Pancreas (tissue), 10 donors: Measurements from ENCODE around the gene MS4A8. TPM values are rescaled to one million over a fixed set of nuclear protein-coding genes. Genes with fewer than 3 reads are reported as not detected.
A peak's percentile ranks its signal among the peaks of the same experiment; 100 is the strongest.
"Not testable (repeated sequence)": the region's sequence is repeated elsewhere in the genome, so short reads cannot be mapped to it uniquely, and the experiment has no call there.

ENCODE experiments used
- ATAC-seq, 4 donors: fragments of 200-7000 bp; cut with Tn5 transposase; one replicate each; pipeline versions ENCODE4 v1.8.0 to v1.9.1; 2020; ENCODE audit warnings: mild to moderate bottlenecking in 4 of 4, moderate library complexity in 4 of 4
- DNase-seq, 6 donors: peaks; one replicate each; pipeline ENCODE4 v3.0.0-alpha.2; 2020
- FAIRE-seq: peaks from 2 replicates; lab custom pipeline; 2012; peaks lifted over from hg19 to GRCh38; lab: Jason Lieb, UNC
- H3K27ac ChIP-seq, 4 donors: fragments of 200-600 bp; sonication (generic); 1 replicate in 3 of 4; 2 replicates in 1 of 4; pipeline versions ENCODE4 v1.5.0 to v1.8.0; 2020
- H3K27me3 ChIP-seq, 4 donors: fragments of 200-600 bp; one replicate each; pipeline ENCODE4 v1.8.0; 2021
- H3K36me3 ChIP-seq, 3 donors: fragments of 200-600 bp; sonication (generic) in 1 of 3; one replicate each; pipeline versions ENCODE4 v1.5.0 to v1.8.0; 2020 to 2021
- H3K4me1 ChIP-seq, 3 donors: fragments of 200-600 bp; one replicate each; pipeline ENCODE4 v1.8.0; 2021
- H3K4me3 ChIP-seq, 4 donors: fragments of 200-600 bp; sonication (generic) in 2 of 4; one replicate each; pipeline versions ENCODE4 v1.5.0 to v1.8.0; 2020 to 2021
- H3K9me3 ChIP-seq, 4 donors: fragments of 200-600 bp; one replicate each; pipeline ENCODE4 v1.8.0; 2021
- CTCF ChIP-seq, 4 donors: fragments of 200-600 bp; sonication (generic) in 3 of 4; IDR thresholded peaks; one replicate each; pipeline versions ENCODE4 v1.5.0 to v1.8.0; 2021; ENCODE audit warnings: antibody characterized with exemption in 4 of 4
- WGBS, 2 donors: extraction: QIAGEN DNeasy Blood & Tissue Kit; methylation state at CpG; one replicate each; pipeline ENCODE4 v1.1.7; 2013; 5-methylcytosine and 5-hydroxymethylcytosine counted together
- intact Hi-C, 3 donors: fragments of 100-400 bp; cut with DNase I; formaldehyde crosslinking; loops; one replicate each; pipeline versions ENCODE4 v1.11.1 to v1.14.2; 2022
- polyA plus RNA-seq, 2 donors: library from polyadenylated mRNA; stranded (reverse); fragments of 200-250 nt; gene quantifications; one replicate each; pipeline ENCODE4 v1.2.3, GENCODE V29; 2013
- total RNA-seq, 6 donors: library from RNA; stranded (reverse); fragmentation: NEBNext Ultra II Directional in 4 of 6; extraction: Animal tissue kit (Norgen Biotek cat#: 25700) in 4 of 6; gene quantifications; one replicate each; pipeline versions ENCODE4 v1.2.1 to v1.2.4, GENCODE V29; 2021 to 2023
- donor health status: healthy with polysubstance abuse.
- donor health status: DM: no; HTN: no; CAD: no; lungs with moderate emphysema.
- donor health status: DM: no; HTN: no; CAD: no.
- donor health status: control.
- donor health status: control.
- donor health status: Bipolar disorder and iron deficiency.
- donor health status: DM: yes; HTN: yes; CAD: no.
- donor health status: DM: no; HTN: no; CAD: no.
- donor health status: DM: no; HTN: no; CAD: no.
- donor health status: DM: yes; HTN: yes; CAD: no.

The MS4A8 gene
- total and polyA plus RNA-seq, 8 donors = 0.56 to 4.2 (median 1.7) TPM

- H3K4me1 ChIP-seq = peaks cover 0 to 5% (median 3%) of the 10 kb centered on the region in 3 donors
- ATAC-seq = peak; percentile 77 to 91 (median 86)
- WGBS, 2 donors = 39 to 43% methylated on average over 14 of the region's 14 CpGs
- intact Hi-C loops = loop anchor here in 1 of 3 donors (10.0 kb wide), 1 partner anchor 52 kb away; no protein-coding TSS in a partner anchor
- no peaks in the 10 kb centered on the region for H3K9me3 ChIP-seq
- H3K27ac ChIP-seq = no peak within 1 kb of the TSS
- H3K27me3 ChIP-seq = no peaks in the 10 kb centered on the region
- no peak for FAIRE-seq
- no peak within 1 kb of the TSS for H3K4me3 ChIP-seq
- peak in 2 of 6 donors; percentile 22 to 46 for DNase-seq
- TF ChIP-seq CTCF (IDR thresholded peaks at IDR 0.05) = peak; percentile 23 to 51 (median 34)
- H3K36me3 ChIP-seq = no peaks in the 10 kb centered on the region
Observed at GRCh38 chr11:60756307-60757032, 57.1 kb downstream of the MS4A8 start, which contains the start of gene MS4A15. TSS of gene MS4A15 (plus strand) at chr11:60756867. CDS start at chr11:60763734, 6,867 bp downstream.

- no peaks in the 10 kb centered on the region for H3K27me3 ChIP-seq
- intact Hi-C loops = loop anchor here in 1 of 3 donors (10.0 kb wide), 1 partner anchor 53 kb away; no protein-coding TSS in a partner anchor
- FAIRE-seq (no peak), ATAC-seq (no peak), DNase-seq (no peak)
- WGBS, 2 donors = 72 to 84% methylated on average over 19 of the region's 19 CpGs
- H3K27ac ChIP-seq = no peak overlapping the region
- TF ChIP-seq CTCF (IDR thresholded peaks at IDR 0.05) = no peak
- H3K4me1 ChIP-seq = peaks cover 0 to 9% (median 3%) of the 10 kb centered on the region in 3 donors
- H3K36me3 ChIP-seq = no peaks in the 10 kb centered on the region
- no peak overlapping the region for H3K4me3 ChIP-seq
- H3K9me3 ChIP-seq = no peaks in the 10 kb centered on the region
Observed at GRCh38 chr11:60757231-60757800, 57.9 kb downstream of the MS4A8 start.

- peaks cover 0 to 14% (median 3%) of the 10 kb centered on the region in 3 donors for H3K4me1 ChIP-seq
- DNase-seq, H3K36me3 ChIP-seq, H3K9me3 ChIP-seq, H3K27me3 ChIP-seq, ATAC-seq, H3K27ac ChIP-seq, FAIRE-seq, H3K4me3 ChIP-seq: not testable (repeated sequence)
- intact Hi-C loops = loop anchor here in 1 of 3 donors (10.0 kb wide), 1 partner anchor 54 kb away; no protein-coding TSS in a partner anchor
- 93 to 94% methylated on average over 4 of the region's 4 CpGs for WGBS, 2 donors
Observed at GRCh38 chr11:60758671-60759070, 59.3 kb downstream of the MS4A8 start.

- WGBS, 2 donors = 67 to 72% methylated on average over 22 of the region's 22 CpGs
- H3K9me3 ChIP-seq, FAIRE-seq, H3K4me3 ChIP-seq, H3K27ac ChIP-seq, H3K27me3 ChIP-seq, DNase-seq, H3K36me3 ChIP-seq, ATAC-seq: not testable (repeated sequence)
- intact Hi-C loops = loop anchor here in 1 of 3 donors (10.0 kb wide), 1 partner anchor 55 kb away; no protein-coding TSS in a partner anchor
- peaks cover 0 to 14% (median 3%) of the 10 kb centered on the region in 3 donors for H3K4me1 ChIP-seq
Observed at GRCh38 chr11:60759438-60760225, 60.2 kb downstream of the MS4A8 start.

GRCh38 chr11:60761436-60762190 is 62.2 kb downstream of the MS4A8 start:
- H3K4me1 ChIP-seq = peaks cover 0 to 8% (median 0%) of the 10 kb centered on the region in 3 donors
- intact Hi-C loops = no loop called here

More at GRCh38 chr11:60761436-60762190, 62.2 kb downstream of the MS4A8 start:
- H3K27me3 ChIP-seq = no peaks in the 10 kb centered on the region
- H3K4me3 ChIP-seq = no peak overlapping the region
- no peak for TF ChIP-seq CTCF (IDR thresholded peaks at IDR 0.05)
- no peak for ATAC-seq
- no peaks in the 10 kb centered on the region for H3K9me3 ChIP-seq
- no peak overlapping the region for H3K27ac ChIP-seq
- no peaks in the 10 kb centered on the region for H3K36me3 ChIP-seq
- no peak for DNase-seq
- 77 to 81% methylated on average over 4 of the region's 4 CpGs for WGBS, 2 donors
- no peak for FAIRE-seq
